CD14-positive monocyte (primary cell): Measurements from ENCODE around the gene MIA3. TPM values are rescaled to one million over a fixed set of nuclear protein-coding genes. Genes with fewer than 3 reads are reported as not detected.
A peak's percentile ranks its signal among the peaks of the same experiment; 100 is the strongest.

Experiments
- DNase-seq, 3 donors: peaks; one replicate each; pipeline ENCODE4 v3.0.0-alpha.2; 2011 to 2022
- H2AFZ ChIP-seq: 2 replicates; pipeline ENCODE4 v1.6.0; 2012; ENCODE audit warnings: mild to moderate bottlenecking, low read depth, low read length, inconsistent platforms; ENCODE audit not compliant: insufficient read depth, poor library complexity, severe bottlenecking
- H3K27ac ChIP-seq, 2 donors: 1 replicate in 1 of 2; 2 replicates in 1 of 2; pipeline ENCODE4 v1.5.1; 2012 to 2013; ENCODE audit warnings: low read length in 2 of 2, control low read depth in 1 of 2, inconsistent platforms in 1 of 2, low read depth in 1 of 2, mild to moderate bottlenecking in 1 of 2
- H3K27me3 ChIP-seq, 2 donors: one replicate each; pipeline versions ENCODE4 v1.6.0 to v1.6.1; 2011 to 2013; ENCODE audit warnings: low read length in 2 of 2; ENCODE audit not compliant: control insufficient read depth in 2 of 2, insufficient read depth in 2 of 2
- H3K36me3 ChIP-seq, 2 donors: replicated peaks in 1 of 2; 1 replicate in 1 of 2; 2 replicates in 1 of 2; pipeline versions ENCODE4 v1.5.1 to v1.6.1; 2012 to 2013; ENCODE audit warnings: low read length in 2 of 2, control low read depth in 1 of 2, inconsistent platforms in 1 of 2, mild to moderate bottlenecking in 1 of 2; ENCODE audit not compliant: insufficient read depth in 2 of 2, control insufficient read depth in 1 of 2
- H3K4me1 ChIP-seq, 2 donors: 1 replicate in 1 of 2; 2 replicates in 1 of 2; pipeline versions ENCODE4 v1.5.1 to v1.6.1; 2012 to 2013; ENCODE audit warnings: low read length in 2 of 2, control low read depth in 1 of 2, inconsistent platforms in 1 of 2, mild to moderate bottlenecking in 1 of 2, moderate library complexity in 1 of 2; ENCODE audit not compliant: insufficient read depth in 2 of 2, control insufficient read depth in 1 of 2
- H3K4me2 ChIP-seq: replicated peaks from 2 replicates; pipeline ENCODE3; 2012; ENCODE audit warnings: low read length, moderate library complexity, mild to moderate bottlenecking; ENCODE audit not compliant: poor library complexity, severe bottlenecking; ENCODE audit errors: extremely low read depth
- H3K4me3 ChIP-seq, 3 experiments: fragments of 200-600 bp in 1 of 3; sonication (generic) in 1 of 3; replicated peaks in 1 of 3; 1 replicate in 2 of 3; 2 replicates in 1 of 3; pipeline ENCODE4 v1.5.1; 2011 to 2013; ENCODE audit warnings: low read length in 3 of 3, mild to moderate bottlenecking in 3 of 3, control low read depth in 2 of 3, low read depth in 2 of 3, inconsistent platforms in 1 of 3, moderate library complexity in 1 of 3
- H3K79me2 ChIP-seq: 2 replicates; pipeline ENCODE4 v1.6.0; 2012; ENCODE audit warnings: mild to moderate bottlenecking, control low read depth, inconsistent platforms, low read length, moderate library complexity; ENCODE audit not compliant: insufficient read depth
- H3K9ac ChIP-seq: 2 replicates; pipeline ENCODE4 v1.6.0; 2017; ENCODE audit warnings: low read length, mild to moderate bottlenecking; ENCODE audit not compliant: insufficient read depth, poor library complexity, severe bottlenecking
- H3K9me3 ChIP-seq, 2 donors: replicated peaks in 1 of 2; 1 replicate in 1 of 2; 2 replicates in 1 of 2; pipeline versions ENCODE4 v1.5.1 to v1.6.1; 2012 to 2013; ENCODE audit warnings: low read length in 2 of 2, control low read depth in 1 of 2; ENCODE audit not compliant: control insufficient read depth in 1 of 2, insufficient read depth in 1 of 2
- H4K20me1 ChIP-seq: 2 replicates; pipeline ENCODE4 v1.6.0; 2012; ENCODE audit warnings: mild to moderate bottlenecking, low read length, control low read depth, moderate library complexity; ENCODE audit not compliant: insufficient read depth
- H3K27ac Mint-ChIP-seq, 7 donors: one replicate each; pipeline ENCODE4 v1.8.0; 2020; ENCODE audit warnings: mild to moderate bottlenecking in 7 of 7, mixed read lengths in 7 of 7, moderate library complexity in 6 of 7, inconsistent platforms in 2 of 7
- H3K27me3 Mint-ChIP-seq, 3 donors: one replicate each; pipeline ENCODE4 v1.8.0; 2021 to 2022; ENCODE audit warnings: low read depth in 3 of 3, mild to moderate bottlenecking in 3 of 3, mixed read lengths in 3 of 3, moderate library complexity in 3 of 3, inconsistent platforms in 1 of 3
- H3K36me3 Mint-ChIP-seq, 2 donors: one replicate each; pipeline ENCODE4 v1.8.0; 2020; ENCODE audit warnings: mixed read lengths in 2 of 2, inconsistent platforms in 1 of 2, mild to moderate bottlenecking in 1 of 2
- H3K4me1 Mint-ChIP-seq: one replicate; pipeline ENCODE4 v1.8.0; 2020; ENCODE audit warnings: mild to moderate bottlenecking, mixed read lengths
- H3K4me3 Mint-ChIP-seq, 2 donors: one replicate each; pipeline ENCODE4 v1.8.0; 2020; ENCODE audit warnings: mild to moderate bottlenecking in 2 of 2, mixed read lengths in 2 of 2, moderate library complexity in 1 of 2
- H3K9me3 Mint-ChIP-seq, 7 donors: one replicate each; pipeline ENCODE4 v1.8.0; 2020 to 2022; ENCODE audit warnings: mixed read lengths in 7 of 7, mild to moderate bottlenecking in 6 of 7, moderate library complexity in 6 of 7, inconsistent platforms in 2 of 7
- CTCF ChIP-seq: fragments of 200-600 bp; IDR thresholded peaks from one replicate; pipeline ENCODE4 v1.8.0; 2022; ENCODE audit warnings: antibody characterized with exemption, mild to moderate bottlenecking
- WGBS: methylation state at CpG from one replicate; pipeline ENCODE4 v1.1.5; 2013; ENCODE audit warnings: missing lambda C conversion rate; ENCODE audit not compliant: insufficient coverage; 5-methylcytosine and 5-hydroxymethylcytosine counted together
- intact Hi-C, 2 donors: fragments of 100-400 bp; cut with micrococcal nuclease; formaldehyde crosslinking; loops; one replicate each; pipeline versions ENCODE4 v1.15.0 to v1.15.1; 2023
- polyA plus RNA-seq, 3 donors: library from polyadenylated mRNA; depleted of rRNA in 1 of 3; unstranded in 2 of 3; stranded (reverse) in 1 of 3; fragments of 300-500 nt in 2 of 3; fragments of >200 nt in 1 of 3; fragmentation: Illumina TruSeq in 2 of 3; gene quantifications; 1 replicate in 2 of 3; 2 replicates in 1 of 3; pipeline ENCODE4 v1.2.3, GENCODE V29; 2012 to 2021

MIA3 gene
- polyA plus RNA-seq, 3 donors: 19.8 to 37.1 (median 36.6) TPM

- Histone ChIP-seq H3K9me3 (no peaks in the 10 kb centered on the region), H3K4me1 (peaks cover 15 to 19% of the 10 kb centered on the region in 2 donors), H3K4me2 (no peak overlapping the region), H3K27ac (no peak overlapping the region), H4K20me1 (no peaks in the 10 kb centered on the region), H2AFZ (peak overlapping the region; percentile 84), H3K79me2 (peaks cover 11% of the 10 kb centered on the region), H3K27me3 (peaks cover 8 to 32% of the 10 kb centered on the region in 2 donors), H3K4me3 (no peak overlapping the region), H3K9ac (no peak overlapping the region), H3K36me3 (peaks cover 0 to 5% of the 10 kb centered on the region in 2 donors)
- intact Hi-C loops: no loop called here
- no peak overlapping the region for H3K4me3 Mint-ChIP-seq
- 94% methylated on average over 2 of the region's 5 CpGs for WGBS
- no peak for DNase-seq
- peaks cover 21% of the 10 kb centered on the region for H3K4me1 Mint-ChIP-seq
- TF ChIP-seq CTCF: no peak
- H3K27ac Mint-ChIP-seq: no peak overlapping the region
- H3K9me3 Mint-ChIP-seq: peaks cover 0 to 5% (median 2%) of the 10 kb centered on the region in 7 donors
- H3K27me3 Mint-ChIP-seq: peaks cover 8 to 27% (median 15%) of the 10 kb centered on the region in 3 donors
- peaks cover 6 to 7% of the 10 kb centered on the region in 2 donors for H3K36me3 Mint-ChIP-seq
Measured at GRCh38 chr1:222616525-222616924, 1.4 kb upstream of the MIA3 start.

- H3K27me3 ChIP-seq: peaks cover 8 to 29% of the 10 kb centered on the region in 2 donors
- peaks cover 11% of the 10 kb centered on the region for H3K79me2 ChIP-seq
- intact Hi-C loops: no loop called here
- Mint-ChIP-seq H3K27me3 (peaks cover 8 to 23% (median 12%) of the 10 kb centered on the region in 3 donors), H3K36me3 (peaks cover 12 to 15% of the 10 kb centered on the region in 2 donors), H3K4me1 (peaks cover 21% of the 10 kb centered on the region), H3K9me3 (peaks cover 0 to 4% (median 2%) of the 10 kb centered on the region in 7 donors), H3K27ac (peak overlapping the region; percentile 57 to 92 (median 78)), H3K4me3 (peak overlapping the region; percentile 88 to 93)
- H3K9ac ChIP-seq: peak overlapping the region; percentile 35
- peaks cover 6 to 15% of the 10 kb centered on the region in 2 donors for H3K36me3 ChIP-seq
- no peak for TF ChIP-seq CTCF
- peak overlapping the region; percentile 48 to 83 (median 61) for H3K4me3 ChIP-seq
- H4K20me1 ChIP-seq: no peaks in the 10 kb centered on the region
- H3K4me2 ChIP-seq: peak overlapping the region; percentile 79
- H2AFZ ChIP-seq: peak overlapping the region; percentile 84
- peaks cover 15 to 19% of the 10 kb centered on the region in 2 donors for H3K4me1 ChIP-seq
- peak overlapping the region in 1 of 2 donors; percentile 30 for H3K27ac ChIP-seq
- 1% methylated on average over 18 of the region's 37 CpGs for WGBS
- no peaks in the 10 kb centered on the region for H3K9me3 ChIP-seq
- DNase-seq: peak; percentile 80 to 87 (median 84)
Measured at GRCh38 chr1:222617367-222617951, 438 bp upstream of the MIA3 start.
